Osteocyte (in vitro differentiated cells): ENCODE data around the gene CEP162. TPM values are rescaled to one million over a fixed set of nuclear protein-coding genes. Genes with fewer than 3 reads are reported as not detected.
A peak's percentile ranks its signal among the peaks of the same experiment; 100 is the strongest.
"Not testable (repeated sequence)": the region's sequence is repeated elsewhere in the genome, so short reads cannot be mapped to it uniquely, and the experiment has no call there.

Source experiments
- DNase-seq: peaks from one replicate; pipeline ENCODE4 v3.0.0; 2021; ENCODE audit warnings: mixed read lengths; ENCODE audit not compliant: unreplicated experiment; ENCODE audit errors: extremely low spot score
- H3K27ac Mint-ChIP-seq: one replicate; pipeline ENCODE4 v1.8.0; 2021; ENCODE audit warnings: mild to moderate bottlenecking, mixed read lengths; ENCODE audit not compliant: unreplicated experiment
- H3K27me3 Mint-ChIP-seq: one replicate; pipeline ENCODE4 v1.8.0; 2021; ENCODE audit warnings: mixed read lengths; ENCODE audit not compliant: unreplicated experiment
- H3K36me3 Mint-ChIP-seq: one replicate; pipeline ENCODE4 v1.8.0; 2021; ENCODE audit warnings: mixed read lengths; ENCODE audit not compliant: unreplicated experiment
- H3K4me1 Mint-ChIP-seq: one replicate; pipeline ENCODE4 v1.8.0; 2021; ENCODE audit warnings: mixed read lengths; ENCODE audit not compliant: unreplicated experiment
- H3K4me3 Mint-ChIP-seq: one replicate; pipeline ENCODE4 v1.8.0; 2021; ENCODE audit warnings: mild to moderate bottlenecking, moderate library complexity, mixed read lengths; ENCODE audit not compliant: unreplicated experiment
- H3K9me3 Mint-ChIP-seq: one replicate; pipeline ENCODE4 v1.8.0; 2021; ENCODE audit warnings: mixed read lengths; ENCODE audit not compliant: unreplicated experiment
- total RNA-seq: library from RNA; stranded (reverse); gene quantifications from 2 replicates; pipeline ENCODE4 v1.2.1, GENCODE V29; 2021
- TF ChIP-seq, protein P1 (sequence below): fragments of 200-600 bp; sonication (generic); IDR thresholded peaks from 2 replicates; pipeline ENCODE4 v1.5.0; 2021; ENCODE audit warnings: antibody characterized with exemption, mild to moderate bottlenecking, moderate library complexity

The CEP162 gene
- total RNA-seq, 1 donor from 2014 or later, result 10.1 TPM

DNA sequence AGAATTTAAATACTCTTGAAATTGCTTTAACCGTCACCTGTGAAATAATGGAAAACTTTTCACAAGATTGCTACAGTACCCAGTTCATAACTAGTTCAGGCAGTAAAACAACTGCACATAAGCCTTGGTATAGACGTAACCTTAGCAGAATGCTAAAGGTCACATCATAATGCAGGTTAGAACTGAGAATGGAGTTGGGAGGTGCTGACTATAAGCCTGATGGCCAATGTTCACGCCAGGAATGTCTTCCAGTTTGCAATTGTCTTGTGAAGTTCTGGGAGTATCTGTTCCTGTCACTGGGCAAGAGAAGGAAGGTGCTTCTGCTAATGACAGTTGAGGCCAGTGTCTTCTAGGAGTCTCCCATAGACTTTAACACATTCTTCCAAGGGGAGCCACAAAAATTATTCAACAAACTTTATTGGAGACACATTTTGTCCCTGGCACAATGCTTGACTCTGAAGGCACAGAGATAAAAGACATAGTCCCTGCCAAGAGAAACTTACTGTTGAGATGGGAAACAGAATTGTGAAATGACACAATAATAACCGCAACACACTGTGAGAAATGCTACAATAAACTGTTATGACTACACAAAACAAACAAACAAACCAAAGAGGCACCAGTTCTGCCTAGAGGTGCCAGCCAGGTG is 24.6 kb upstream of the CEP162 start:
- TF ChIP-seq, protein P1, sequence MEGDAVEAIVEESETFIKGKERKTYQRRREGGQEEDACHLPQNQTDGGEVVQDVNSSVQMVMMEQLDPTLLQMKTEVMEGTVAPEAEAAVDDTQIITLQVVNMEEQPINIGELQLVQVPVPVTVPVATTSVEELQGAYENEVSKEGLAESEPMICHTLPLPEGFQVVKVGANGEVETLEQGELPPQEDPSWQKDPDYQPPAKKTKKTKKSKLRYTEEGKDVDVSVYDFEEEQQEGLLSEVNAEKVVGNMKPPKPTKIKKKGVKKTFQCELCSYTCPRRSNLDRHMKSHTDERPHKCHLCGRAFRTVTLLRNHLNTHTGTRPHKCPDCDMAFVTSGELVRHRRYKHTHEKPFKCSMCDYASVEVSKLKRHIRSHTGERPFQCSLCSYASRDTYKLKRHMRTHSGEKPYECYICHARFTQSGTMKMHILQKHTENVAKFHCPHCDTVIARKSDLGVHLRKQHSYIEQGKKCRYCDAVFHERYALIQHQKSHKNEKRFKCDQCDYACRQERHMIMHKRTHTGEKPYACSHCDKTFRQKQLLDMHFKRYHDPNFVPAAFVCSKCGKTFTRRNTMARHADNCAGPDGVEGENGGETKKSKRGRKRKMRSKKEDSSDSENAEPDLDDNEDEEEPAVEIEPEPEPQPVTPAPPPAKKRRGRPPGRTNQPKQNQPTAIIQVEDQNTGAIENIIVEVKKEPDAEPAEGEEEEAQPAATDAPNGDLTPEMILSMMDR, result no peak
- Mint-ChIP-seq H3K4me3 (no peak overlapping the region), H3K4me1 (peaks cover 20% of the 10 kb centered on the region), H3K27me3 (peaks cover 23% of the 10 kb centered on the region), H3K27ac (no peak overlapping the region), H3K9me3 (no peaks in the 10 kb centered on the region), H3K36me3 (no peaks in the 10 kb centered on the region)
- no peak for DNase-seq

DNA sequence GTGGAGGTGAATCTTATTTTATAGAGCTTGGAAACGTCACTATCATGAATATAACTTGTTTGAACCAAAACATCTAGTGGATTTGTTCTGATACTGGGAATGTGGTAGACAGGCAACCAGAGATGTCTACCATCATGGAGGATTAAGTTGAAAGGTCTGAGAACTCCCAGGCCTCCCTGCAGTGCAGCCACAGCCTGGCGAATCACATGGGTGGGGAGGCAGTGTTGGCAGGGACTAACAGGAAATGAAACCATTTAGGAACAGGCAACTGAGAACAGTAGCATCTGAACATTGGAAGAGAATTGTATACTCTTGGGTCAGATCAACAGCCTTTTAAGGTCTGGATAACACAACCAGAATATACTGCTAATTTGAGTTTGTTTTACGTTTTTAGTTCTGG is 22.3 kb upstream of the CEP162 start:
- TF ChIP-seq, protein P1, result no peak
- no peak overlapping the region for H3K27ac Mint-ChIP-seq
- no peak for DNase-seq

DNA sequence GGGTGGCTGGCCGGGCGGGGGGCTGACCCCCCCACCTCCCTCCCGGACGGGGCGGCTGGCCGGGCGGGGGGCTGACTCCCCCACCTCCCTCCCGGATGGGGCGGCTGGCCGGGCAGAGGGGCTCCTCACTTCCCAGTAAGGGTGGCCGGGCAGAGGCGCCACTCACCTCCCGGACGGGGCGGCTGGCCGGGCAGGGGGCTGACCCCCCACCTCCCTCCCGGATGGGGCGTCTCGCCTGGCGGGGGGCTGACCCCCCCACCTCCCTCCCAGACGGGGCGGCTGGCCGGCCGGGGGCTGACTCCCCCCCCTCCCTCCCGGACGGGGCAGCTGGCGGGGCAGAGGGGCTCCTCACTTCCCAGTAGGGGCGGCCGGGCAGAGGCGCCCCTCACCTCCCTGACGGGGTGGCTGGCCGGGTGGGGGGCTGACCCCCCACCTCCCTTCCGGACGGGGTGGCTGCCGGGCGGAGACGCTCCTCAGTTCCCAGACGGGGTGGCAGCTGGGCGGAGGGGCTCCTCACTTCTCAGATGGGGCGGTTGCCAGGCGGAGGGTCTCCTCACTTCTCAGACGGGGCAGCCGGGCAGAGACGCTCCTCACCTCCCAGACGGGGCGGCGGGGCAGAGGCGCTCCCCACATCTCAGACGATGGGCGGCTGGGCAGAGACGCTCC is 17.1 kb upstream of the CEP162 start:
- not testable (repeated sequence) for H3K36me3 Mint-ChIP-seq, H3K4me3 Mint-ChIP-seq
- H3K27me3 Mint-ChIP-seq, result peaks cover 29% of the 10 kb centered on the region

More for the DNA sequence above, 22.3 kb upstream of the CEP162 start:
- Mint-ChIP-seq H3K4me1 (peaks cover 13% of the 10 kb centered on the region), H3K36me3 (no peaks in the 10 kb centered on the region), H3K9me3 (no peaks in the 10 kb centered on the region), H3K27me3 (peaks cover 25% of the 10 kb centered on the region), H3K4me3 (no peak overlapping the region)

DNA sequence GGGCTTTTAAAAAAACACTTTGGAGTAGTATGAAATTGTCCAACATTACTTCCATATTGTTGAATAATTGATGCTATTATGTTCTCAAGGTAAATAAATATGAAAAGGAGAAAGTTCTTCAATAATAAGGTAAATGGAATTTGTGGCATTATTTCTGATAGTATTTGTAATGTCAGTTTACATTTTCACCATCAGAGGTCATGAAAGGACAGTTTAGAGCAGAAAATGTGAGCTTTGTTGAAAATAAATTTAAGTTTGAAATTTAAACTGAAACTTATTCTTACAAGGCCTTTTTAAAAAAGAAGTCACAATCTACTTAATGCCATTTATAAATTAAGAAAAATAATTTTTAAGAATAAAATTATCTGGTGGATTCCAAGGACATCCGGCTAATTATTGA is 15.8 kb upstream of the CEP162 start:
- no peak overlapping the region for H3K4me3 Mint-ChIP-seq
- peaks cover 9% of the 10 kb centered on the region for H3K4me1 Mint-ChIP-seq
- H3K27me3 Mint-ChIP-seq, result peaks cover 37% of the 10 kb centered on the region
- DNase-seq, result no peak
- TF ChIP-seq, protein P1, result peak; percentile 54
- H3K9me3 Mint-ChIP-seq, result no peaks in the 10 kb centered on the region
- H3K27ac Mint-ChIP-seq, result no peak overlapping the region
- H3K36me3 Mint-ChIP-seq, result no peaks in the 10 kb centered on the region

More for the DNA sequence above, 17.1 kb upstream of the CEP162 start:
- not testable (repeated sequence) for H3K4me1 Mint-ChIP-seq, DNase-seq, H3K9me3 Mint-ChIP-seq, H3K27ac Mint-ChIP-seq

DNA sequence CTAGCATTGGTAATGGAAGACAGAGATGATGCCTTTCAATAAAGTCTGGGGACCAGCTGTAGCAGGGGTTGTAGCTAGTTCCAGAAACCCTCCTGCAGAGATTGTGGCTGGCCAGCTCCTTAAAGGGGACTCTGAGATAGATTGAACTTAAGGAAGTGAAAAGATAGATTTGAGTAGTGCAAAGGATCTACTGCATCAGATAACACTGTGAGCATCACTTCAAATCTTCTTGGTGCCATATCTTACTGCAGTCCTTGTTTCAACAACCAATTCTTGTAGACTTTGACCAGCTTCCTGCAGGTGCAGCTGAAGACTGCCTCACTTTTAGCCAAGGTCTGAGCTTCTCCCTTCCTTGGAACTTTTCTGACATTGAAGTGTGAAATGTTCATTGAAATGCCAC is 14.8 kb upstream of the CEP162 start:
- Mint-ChIP-seq H3K4me3 (no peak overlapping the region), H3K27ac (no peak overlapping the region), H3K4me1 (peaks cover 9% of the 10 kb centered on the region), H3K36me3 (no peaks in the 10 kb centered on the region), H3K27me3 (peaks cover 42% of the 10 kb centered on the region), H3K9me3 (no peaks in the 10 kb centered on the region)
- TF ChIP-seq, protein P1, result no peak
- no peak for DNase-seq
